HG02642 (cell line): ENCODE measurements around the gene ALDOC.

Source experiments
- ATAC-seq: cut with Tn5 transposase; IDR thresholded peaks from one replicate; pipeline ENCODE4 v1.9.1; 2021; ENCODE audit warnings: mild to moderate bottlenecking; ENCODE audit not compliant: unreplicated experiment, poor library complexity

Gene ALDOC

GRCh38 chr17:28553000-28553505, 23.6 kb downstream of the ALDOC start:
- ATAC-seq = no peak

- ATAC-seq = peak; percentile 68
Observed at GRCh38 chr17:28552176-28552999, 24.3 kb downstream of the ALDOC start, which contains the start of gene UNC119. Gene UNC119, minus strand, starts transcription at chr17:28552624. Its CDS starts 67 bp downstream, at chr17:28552557.

- no peak for ATAC-seq
Observed at GRCh38 chr17:28551421-28552175, 25.1 kb downstream of the ALDOC start.

- no peak for ATAC-seq
Observed at GRCh38 chr17:28550858-28551257, 25.8 kb downstream of the ALDOC start.

- peak; percentile 40 for ATAC-seq
Observed at GRCh38 chr17:28549236-28550132, 27.2 kb downstream of the ALDOC start.

- no peak for ATAC-seq
Observed at GRCh38 chr17:28548417-28549130, 28.1 kb downstream of the ALDOC start.

- ATAC-seq = peak; percentile 51
Observed at GRCh38 chr17:28547623-28548416, 28.9 kb downstream of the ALDOC start.

GRCh38 chr17:28547096-28547622, 29.5 kb downstream of the ALDOC start:
- ATAC-seq = no peak

- ATAC-seq = no peak
Observed at GRCh38 chr17:28545787-28546415, 30.8 kb downstream of the ALDOC start.

GRCh38 chr17:28545141-28545503, 31.6 kb downstream of the ALDOC start:
- ATAC-seq = no peak

- no peak for ATAC-seq
Observed at GRCh38 chr17:28544402-28545140, 32.1 kb downstream of the ALDOC start.

- no peak for ATAC-seq
Observed at GRCh38 chr17:28541439-28541838, 35.3 kb downstream of the ALDOC start.

GRCh38 chr17:28540231-28540630, 36.5 kb downstream of the ALDOC start:
- ATAC-seq = no peak

GRCh38 chr17:28538296-28538895, 38.3 kb downstream of the ALDOC start:
- no peak for ATAC-seq

GRCh38 chr17:28537219-28537610, 39.5 kb downstream of the ALDOC start:
- no peak for ATAC-seq

GRCh38 chr17:28536532-28537218, 40.0 kb downstream of the ALDOC start:
- no peak for ATAC-seq
